NOMO-1 treated with DMSO at 0.1 percent for 48 hours (cell line): ENCODE measurements around the gene ATG2B.
A peak's percentile ranks its signal among the peaks of the same experiment; 100 is the strongest.

Source experiments
- DNase-seq: peaks from one replicate; lab custom pipeline; 2025; ENCODE audit not compliant: unreplicated experiment; lab: John Stamatoyannopoulos, UW

The ATG2B gene, protein sequence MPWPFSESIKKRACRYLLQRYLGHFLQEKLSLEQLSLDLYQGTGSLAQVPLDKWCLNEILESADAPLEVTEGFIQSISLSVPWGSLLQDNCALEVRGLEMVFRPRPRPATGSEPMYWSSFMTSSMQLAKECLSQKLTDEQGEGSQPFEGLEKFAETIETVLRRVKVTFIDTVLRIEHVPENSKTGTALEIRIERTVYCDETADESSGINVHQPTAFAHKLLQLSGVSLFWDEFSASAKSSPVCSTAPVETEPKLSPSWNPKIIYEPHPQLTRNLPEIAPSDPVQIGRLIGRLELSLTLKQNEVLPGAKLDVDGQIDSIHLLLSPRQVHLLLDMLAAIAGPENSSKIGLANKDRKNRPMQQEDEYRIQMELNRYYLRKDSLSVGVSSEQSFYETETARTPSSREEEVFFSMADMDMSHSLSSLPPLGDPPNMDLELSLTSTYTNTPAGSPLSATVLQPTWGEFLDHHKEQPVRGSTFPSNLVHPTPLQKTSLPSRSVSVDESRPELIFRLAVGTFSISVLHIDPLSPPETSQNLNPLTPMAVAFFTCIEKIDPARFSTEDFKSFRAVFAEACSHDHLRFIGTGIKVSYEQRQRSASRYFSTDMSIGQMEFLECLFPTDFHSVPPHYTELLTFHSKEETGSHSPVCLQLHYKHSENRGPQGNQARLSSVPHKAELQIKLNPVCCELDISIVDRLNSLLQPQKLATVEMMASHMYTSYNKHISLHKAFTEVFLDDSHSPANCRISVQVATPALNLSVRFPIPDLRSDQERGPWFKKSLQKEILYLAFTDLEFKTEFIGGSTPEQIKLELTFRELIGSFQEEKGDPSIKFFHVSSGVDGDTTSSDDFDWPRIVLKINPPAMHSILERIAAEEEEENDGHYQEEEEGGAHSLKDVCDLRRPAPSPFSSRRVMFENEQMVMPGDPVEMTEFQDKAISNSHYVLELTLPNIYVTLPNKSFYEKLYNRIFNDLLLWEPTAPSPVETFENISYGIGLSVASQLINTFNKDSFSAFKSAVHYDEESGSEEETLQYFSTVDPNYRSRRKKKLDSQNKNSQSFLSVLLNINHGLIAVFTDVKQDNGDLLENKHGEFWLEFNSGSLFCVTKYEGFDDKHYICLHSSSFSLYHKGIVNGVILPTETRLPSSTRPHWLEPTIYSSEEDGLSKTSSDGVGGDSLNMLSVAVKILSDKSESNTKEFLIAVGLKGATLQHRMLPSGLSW (N-terminal part only)

GRCh38 chr14:96362965-96363750, at the start of gene ATG2B, which contains the start of gene GSKIP:
Gene ATG2B (minus strand): TSS chr14:96363341. CDS start chr14:96362976, 365 bp downstream.
Gene GSKIP (plus strand): TSS chr14:96363526. CDS start chr14:96382248, 18,722 bp downstream.
- DNase-seq: peak; percentile 86

GRCh38 chr14:96410119-96410518, 47.0 kb upstream of the ATG2B start:
- no peak for DNase-seq

DNA sequence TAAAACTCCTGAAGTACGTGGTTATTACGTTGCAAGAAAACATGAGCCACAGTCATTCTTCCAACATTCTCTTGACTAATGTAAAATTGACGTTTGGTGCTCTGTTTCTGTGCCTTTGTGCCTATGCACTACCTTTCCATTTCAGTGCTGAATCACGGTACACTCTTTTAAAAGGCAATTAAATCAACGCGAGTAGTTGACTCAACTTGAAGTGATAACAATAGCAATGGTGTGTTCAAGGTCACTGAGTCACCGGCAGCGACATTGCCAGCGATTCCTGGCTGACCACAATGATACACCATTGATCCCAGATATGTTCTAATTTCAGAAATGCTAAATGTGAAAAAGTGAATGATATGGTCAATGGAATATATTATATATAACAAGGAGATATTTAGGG, 46.6 kb upstream of the ATG2B start:
- no peak for DNase-seq

DNA sequence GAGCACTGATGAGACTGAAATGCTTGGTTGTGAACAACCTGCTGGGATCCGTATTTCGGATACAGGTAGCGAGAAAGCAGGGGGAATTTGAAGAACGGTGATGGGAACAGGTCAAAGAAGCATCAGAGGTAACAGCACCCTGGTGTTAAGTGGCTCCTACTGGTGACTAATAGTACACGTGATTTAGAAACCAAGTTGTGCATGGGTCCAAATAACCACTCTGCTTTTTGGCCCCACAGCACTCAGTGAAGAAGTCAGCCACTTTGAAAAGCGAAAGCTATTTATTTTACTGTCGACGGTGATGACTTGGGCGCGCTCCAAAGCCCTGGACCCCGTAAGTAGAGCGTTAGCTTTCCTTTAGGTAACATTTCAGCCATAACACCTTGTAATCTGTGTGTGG, 45.5 kb upstream of the ATG2B start:
- DNase-seq: no peak

- no peak for DNase-seq
These were observed 44.9 kb upstream of the ATG2B start for GRCh38 chr14:96407935-96408570.

DNA sequence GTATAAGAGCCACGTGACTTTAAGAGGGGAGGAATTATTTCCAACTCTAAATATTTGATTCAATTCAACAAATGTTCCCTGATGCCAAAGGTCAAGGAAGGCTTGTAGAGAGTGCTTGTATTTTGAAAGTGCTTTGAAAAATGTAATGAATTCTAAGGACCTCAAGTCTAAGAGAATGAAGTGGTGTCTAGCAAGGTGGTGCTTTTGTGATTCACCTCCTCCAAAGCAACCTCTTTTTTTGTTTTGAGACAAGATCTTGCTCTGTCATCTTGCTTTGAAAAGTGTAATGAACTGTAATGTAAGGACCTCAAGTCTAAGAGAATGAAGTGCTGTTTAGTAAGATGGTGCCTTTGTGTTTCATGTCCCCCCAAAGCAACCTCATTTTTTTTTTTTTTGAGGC, 42.5 kb upstream of the ATG2B start:
- no peak for DNase-seq

DNA sequence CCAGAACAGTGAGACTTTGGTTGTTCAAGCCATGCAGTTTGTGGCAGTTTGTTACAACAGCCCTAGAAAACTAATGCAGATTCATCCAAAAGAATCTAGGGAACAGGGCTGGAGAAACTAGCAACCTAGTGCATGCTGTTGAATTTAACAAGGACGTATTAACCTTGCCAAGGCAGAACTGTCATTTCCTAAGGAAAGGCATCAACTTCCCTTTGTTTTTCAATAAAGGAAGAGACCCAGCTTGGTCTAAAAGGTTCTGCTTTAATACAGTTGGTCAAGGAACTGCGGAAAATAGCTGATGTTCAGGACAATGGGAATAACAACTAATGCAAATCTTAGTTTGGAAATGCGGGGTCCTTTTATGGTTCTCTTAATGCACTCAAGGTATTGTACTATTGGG, 40.3 kb upstream of the ATG2B start:
- no peak for DNase-seq

DNA sequence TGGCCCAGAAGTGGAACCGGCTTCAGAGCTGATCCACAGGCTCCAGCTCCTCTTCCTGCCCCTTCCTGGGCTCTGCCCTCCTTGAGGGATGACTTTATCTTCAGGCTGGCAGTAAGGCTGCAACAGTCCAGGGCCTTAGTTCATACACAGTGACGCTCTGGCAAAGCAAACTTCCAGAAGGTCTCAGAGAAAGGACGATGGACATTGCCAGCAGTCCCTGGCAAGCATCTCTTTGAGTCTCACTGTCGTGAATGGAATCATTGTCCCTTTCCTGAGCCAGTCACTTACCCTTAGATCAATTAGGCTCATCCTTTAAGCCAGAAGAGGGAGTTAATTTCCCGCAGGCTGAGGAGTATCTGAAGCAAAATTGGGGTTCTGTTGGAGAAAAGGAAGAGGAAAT, 37.4 kb upstream of the ATG2B start:
- no peak for DNase-seq

- DNase-seq: no peak
These were observed 36.3 kb upstream of the ATG2B start for GRCh38 chr14:96399405-96399804.

DNA sequence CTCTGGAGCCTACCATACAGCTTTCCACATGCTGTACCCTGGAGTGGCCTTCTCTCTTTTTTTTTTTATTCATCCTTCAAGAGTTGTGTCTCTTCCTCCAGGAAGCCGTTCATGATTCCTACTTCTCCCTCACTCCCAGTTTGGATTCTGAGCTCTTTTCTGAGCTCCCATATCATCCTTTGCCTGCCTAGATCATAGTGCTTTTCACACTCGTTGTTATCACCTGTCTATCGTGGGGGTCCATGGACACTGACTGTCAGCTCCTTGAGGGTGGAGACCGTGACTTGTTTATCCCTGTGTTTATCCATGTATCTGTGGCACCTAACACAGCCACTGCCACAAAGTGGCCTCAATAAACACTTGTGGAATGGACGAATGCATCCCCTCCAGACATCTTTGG, 35.8 kb upstream of the ATG2B start:
- no peak for DNase-seq

DNA sequence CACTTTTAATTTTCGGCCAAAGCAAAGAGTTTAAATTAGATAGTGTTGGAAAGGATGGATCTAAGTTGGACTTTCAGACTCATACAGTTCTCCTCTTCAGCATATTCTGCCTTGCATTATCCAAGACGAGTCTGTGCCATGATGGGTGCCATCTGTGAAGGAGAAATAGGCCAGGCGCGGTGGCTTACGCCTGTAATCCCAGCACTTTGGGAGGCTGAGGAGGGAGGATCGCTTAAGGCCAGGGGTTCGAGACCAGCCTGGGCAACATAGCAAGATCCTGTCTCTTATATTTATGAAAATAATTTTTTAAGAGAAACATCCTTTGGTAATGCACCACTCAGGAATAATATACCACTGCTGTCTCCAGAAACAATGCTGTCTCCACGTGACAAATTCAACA, 35.3 kb upstream of the ATG2B start:
- no peak for DNase-seq

GRCh38 chr14:96394047-96394815, 31.1 kb upstream of the ATG2B start:
- DNase-seq: no peak

DNA sequence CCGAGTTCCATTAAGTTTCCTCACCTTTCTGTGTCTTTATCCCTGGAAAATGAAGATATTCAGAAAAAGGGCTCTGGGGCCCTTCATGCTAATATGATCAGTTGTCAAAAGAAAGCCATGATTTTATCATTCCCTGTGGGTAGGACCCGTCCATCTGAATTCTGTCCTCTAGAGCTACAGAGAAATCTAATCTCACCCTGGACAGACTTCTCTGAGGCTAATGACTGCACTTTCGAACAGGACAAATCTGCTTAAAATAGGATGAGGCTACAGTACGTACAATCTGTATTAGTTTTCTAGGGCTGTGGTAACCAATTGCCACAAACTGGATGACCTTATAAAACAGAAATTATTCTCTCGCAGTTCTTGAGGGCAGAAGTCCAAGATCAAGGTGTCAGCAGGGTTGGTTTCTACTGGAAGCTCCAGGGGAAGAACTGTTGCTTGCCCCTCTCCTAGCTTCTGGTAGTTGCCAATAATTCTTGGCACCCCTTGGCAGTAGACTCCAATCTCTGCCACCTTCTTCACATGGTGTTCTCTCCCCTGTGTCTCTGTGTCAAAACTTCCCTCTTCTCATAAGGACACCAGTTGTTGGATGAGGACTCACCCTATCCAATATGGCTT, 30.0 kb upstream of the ATG2B start:
- DNase-seq: no peak

DNA sequence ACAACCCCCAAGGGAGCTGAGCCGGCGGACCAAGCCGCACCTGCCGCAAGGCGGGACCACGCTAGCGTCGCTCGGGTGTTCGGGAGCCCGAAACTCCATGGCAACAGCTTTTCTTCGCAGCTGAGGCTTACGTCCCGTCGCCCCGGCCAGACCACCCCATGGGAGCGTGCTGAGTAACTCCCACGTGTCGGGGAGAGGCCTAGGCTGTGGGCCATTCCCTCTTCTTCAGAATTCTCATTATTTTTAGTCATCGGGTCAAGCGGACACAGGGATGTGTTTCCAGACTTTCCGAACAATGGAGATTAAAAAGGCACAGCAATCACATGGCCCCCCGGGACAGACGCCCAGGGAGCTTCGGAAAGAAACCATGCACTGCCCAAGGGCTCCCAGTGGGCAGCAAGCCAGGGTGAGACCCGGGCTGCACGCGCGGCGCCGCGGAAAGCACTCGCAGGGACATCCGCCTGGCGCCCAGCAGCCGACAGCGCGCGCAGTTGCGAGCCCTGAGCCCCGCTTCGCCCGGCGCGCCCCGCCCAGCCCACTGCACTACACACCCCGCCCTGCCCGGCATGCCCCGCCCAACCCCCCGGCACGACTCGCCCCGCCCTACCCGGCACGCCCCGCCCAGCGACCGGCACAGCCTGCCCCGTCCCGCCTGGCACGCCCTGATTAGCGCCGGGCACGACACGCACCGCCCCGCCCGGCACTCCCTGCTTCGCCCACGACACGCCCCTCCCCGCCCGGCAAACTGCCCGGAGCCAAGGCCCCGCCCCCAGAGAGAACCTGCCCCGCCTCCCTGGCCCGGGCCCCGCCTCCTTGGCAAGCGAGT, 28.4 kb upstream of the ATG2B start:
- peak; percentile 94 for DNase-seq

DNA sequence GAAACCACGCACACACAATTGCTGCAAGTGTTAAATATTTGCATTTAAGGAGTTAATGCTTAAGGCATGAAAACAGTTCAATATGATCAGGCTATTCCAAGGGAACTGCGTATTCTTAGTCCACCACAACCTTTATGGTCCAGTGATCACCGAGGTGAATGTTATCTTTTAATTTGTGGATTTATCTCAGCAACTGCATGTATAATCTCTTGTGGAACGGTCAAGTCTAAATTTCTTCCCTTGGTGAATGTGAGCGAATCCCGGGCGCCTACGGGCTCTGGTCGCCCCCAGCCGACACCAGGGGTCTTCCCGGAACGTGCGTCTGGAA, 27.8 kb upstream of the ATG2B start:
- DNase-seq: no peak

GRCh38 chr14:96385385-96385784, 22.2 kb upstream of the ATG2B start:
- DNase-seq: no peak

DNA sequence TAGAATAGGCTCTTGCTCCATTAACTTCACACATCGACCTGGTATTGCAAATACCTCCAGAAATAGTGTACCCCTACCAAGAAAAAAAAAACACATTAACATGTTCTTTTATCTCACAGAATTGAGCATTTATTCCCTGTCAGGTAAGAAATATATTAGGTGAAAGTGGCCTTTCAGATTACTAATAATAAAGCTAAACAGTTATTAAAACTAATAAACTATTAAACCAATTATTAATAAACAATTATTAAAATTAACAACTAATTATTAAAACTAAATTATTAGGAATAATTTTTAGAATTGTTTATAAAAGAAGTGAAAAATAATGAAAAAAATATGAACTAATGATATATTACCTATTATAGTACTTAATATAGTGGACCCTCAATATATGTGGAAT, 21.6 kb upstream of the ATG2B start:
- no peak for DNase-seq

- no peak for DNase-seq
These were observed 20.9 kb upstream of the ATG2B start for GRCh38 chr14:96384053-96384452.
